K562 (cell line): ENCODE data around the gene SEPTIN12. TPM values are rescaled to one million over a fixed set of nuclear protein-coding genes. Genes with fewer than 3 reads are reported as not detected.
A peak's percentile ranks its signal among the peaks of the same experiment; 100 is the strongest.

ENCODE experiments used
- ATF2 ChIP-seq: sonication (generic); formaldehyde crosslinking; IDR thresholded peaks from 2 replicates; pipeline ENCODE4 v1.8.1; 2022; ENCODE audit warnings: missing genetic modification reagents
- BDP1 ChIP-seq: IDR thresholded peaks from 3 replicates; pipeline ENCODE4 v1.6.1; 2011; ENCODE audit not compliant: insufficient read length, insufficient read depth
- CBFA2T2 ChIP-seq: fragments of 450-650 bp; conservative IDR thresholded peaks from 2 replicates; pipeline ENCODE4 v1.6.1; 2017; ENCODE audit warnings: mild to moderate bottlenecking
- COPS2 ChIP-seq: fragments of 450-650 bp; conservative IDR thresholded peaks from 2 replicates; pipeline ENCODE4 v1.6.1; 2016; ENCODE audit warnings: mild to moderate bottlenecking, moderate library complexity
- FOXP1 ChIP-seq: sonication (generic); formaldehyde crosslinking; IDR thresholded peaks from 2 replicates; pipeline ENCODE4 v1.8.0; 2022; ENCODE audit warnings: mild to moderate bottlenecking, missing genetic modification reagents
- IRF2 ChIP-seq: sonication (generic); formaldehyde crosslinking; IDR thresholded peaks from 2 replicates; pipeline ENCODE4 v1.8.1; 2022; ENCODE audit warnings: mild to moderate bottlenecking, missing genetic modification reagents
- MXI1 ChIP-seq: IDR thresholded peaks from 2 replicates; pipeline ENCODE4 v1.6.1; 2011; ENCODE audit warnings: low read depth, mild to moderate bottlenecking, improper control_type of control experiment, low read length
- PML ChIP-seq: IDR thresholded peaks from 2 replicates; pipeline ENCODE4 v1.6.1; 2012; ENCODE audit warnings: low read length, inconsistent platforms
- PRPF4 ChIP-seq: fragments of 200-400 bp; formaldehyde crosslinking; IDR thresholded peaks from one replicate; pipeline ENCODE4 v1.6.1; 2017; ENCODE audit warnings: low read length, low read depth, mild to moderate bottlenecking; ENCODE audit not compliant: insufficient read depth, poor library complexity, severe bottlenecking
- SIN3B ChIP-seq: fragments of 450-650 bp; IDR thresholded peaks from 2 replicates; pipeline ENCODE4 v1.6.1; 2017; ENCODE audit warnings: low read depth, mild to moderate bottlenecking, moderate library complexity
- SIRT6 ChIP-seq: IDR thresholded peaks from one replicate; pipeline ENCODE4 v1.6.1; 2012; ENCODE audit warnings: low read depth, mild to moderate bottlenecking, control low read depth, inconsistent platforms, low read length, moderate library complexity
- SNIP1 ChIP-seq: fragments of 450-650 bp; IDR thresholded peaks from 2 replicates; pipeline ENCODE4 v1.7.1; 2017; ENCODE audit warnings: low read depth, mild to moderate bottlenecking
- SOX6 ChIP-seq: fragments of 450-650 bp; IDR thresholded peaks from 2 replicates; pipeline ENCODE4 v1.6.1; 2014; ENCODE audit warnings: mild to moderate bottlenecking
- TFE3 ChIP-seq: fragments of 450-650 bp; formaldehyde crosslinking; IDR thresholded peaks from 2 replicates; pipeline ENCODE4 v1.4.0; 2020; ENCODE audit warnings: mild to moderate bottlenecking, mixed read lengths
- USF1 ChIP-seq: sonication (generic); formaldehyde crosslinking; IDR thresholded peaks from 2 replicates; pipeline ENCODE4 v1.9.0; 2022; ENCODE audit warnings: mild to moderate bottlenecking, missing genetic modification reagents
- USF2 ChIP-seq: sonication (generic); formaldehyde crosslinking; IDR thresholded peaks from 2 replicates; pipeline ENCODE4 v1.5.0; 2020; ENCODE audit warnings: missing genetic modification reagents
- YBX1 ChIP-seq: fragments of 450-650 bp; IDR thresholded peaks from 2 replicates; pipeline ENCODE4 v1.7.1; 2016; ENCODE audit warnings: mild to moderate bottlenecking
- ZNF518B ChIP-seq: fragments of 250-450 bp; sonication (Bioruptor Pico); IDR thresholded peaks from 2 replicates; pipeline ENCODE4 v1.5.0; 2021; ENCODE audit warnings: mild to moderate bottlenecking, moderate library complexity
- ZNF740 ChIP-seq, 3 experiments: fragments of 200-800 bp in 1 of 3; sonication (Bioruptor generic) in 1 of 3; sonication (generic) in 1 of 3; formaldehyde crosslinking in 1 of 3; IDR thresholded peaks; 2 replicates each; pipeline versions ENCODE4 v1.6.1 to v1.8.0; 2016 to 2022; ENCODE audit warnings: mild to moderate bottlenecking in 2 of 3, missing compliant biosample characterization in 2 of 3, missing genetic modification characterization in 2 of 3, missing genetic modification reagents in 1 of 3
- ZNF75A ChIP-seq: fragments of 450-650 bp; formaldehyde crosslinking; IDR thresholded peaks from 2 replicates; pipeline ENCODE4 v1.4.0; 2020; ENCODE audit warnings: mild to moderate bottlenecking
- ZNF778 ChIP-seq: fragments of 450-650 bp; formaldehyde crosslinking; IDR thresholded peaks from 2 replicates; pipeline ENCODE4 v1.4.0; 2020; ENCODE audit warnings: mild to moderate bottlenecking, moderate library complexity
- ZNF780A ChIP-seq: fragments of 250-450 bp; sonication (Bioruptor Pico); IDR thresholded peaks from 2 replicates; pipeline ENCODE4 v1.5.0; 2021; ENCODE audit warnings: mild to moderate bottlenecking
- polyA plus RNA-seq, 8 experiments: library from polyadenylated mRNA; depleted of rRNA in 4 of 8; stranded (reverse) in 5 of 8; unstranded in 3 of 8; fragments of >200 nt; fragmentation: Nextera tagmentation in 2 of 8; fragmentation: Illumina TruSeq in 1 of 8; extraction: Ambion mirVana in 2 of 8; extraction: Trizol in 1 of 8; gene quantifications; 2 replicates each; pipeline versions ENCODE4 v1.2.1 to v1.2.3, GENCODE V29; 2011 to 2014; ENCODE audit warnings: inconsistent platforms in 1 of 8, missing spikeins in 1 of 8
- total RNA-seq, 7 experiments: library from RNA; depleted of rRNA in 6 of 7; stranded (reverse); fragments of >200 nt in 6 of 7; fragmentation: Illumina TruSeq in 2 of 7; extraction: Trizol in 2 of 7; gene quantifications; 2 replicates each; pipeline versions ENCODE4 v1.2.1 to v1.2.3, GENCODE V29; 2011 to 2021; ENCODE audit warnings: low replicate concordance in 1 of 7

Gene SEPTIN12
- total and polyA plus RNA-seq, 9 of the 15 experiments (the other 6 are each of a cell fraction or from before 2014, with no cell fraction given) = not detected

- no peak for TF ChIP-seq ZNF740 (CRISPR knock-in tag; IDR thresholded peaks at IDR 0.05)
- no peak for TF ChIP-seq ZNF740 (tag; IDR thresholded peaks at IDR 0.05)
- no peak for TF ChIP-seq PML
- TF ChIP-seq USF2 (CRISPR knock-in tag) = peak; percentile 91
- TF ChIP-seq ATF2 = no peak
- no peak for TF ChIP-seq YBX1
- peak; percentile 91 for TF ChIP-seq USF1 (CRISPR knock-in tag)
- TF ChIP-seq TFE3 (CRISPR knock-in tag) = peak; percentile 32; the same call in 1 of the 2 replicates
- TF ChIP-seq SOX6 = no peak
- TF ChIP-seq COPS2 = no peak
- TF ChIP-seq ZNF780A = no peak
- no peak for TF ChIP-seq ZNF75A (CRISPR knock-in tag)
- TF ChIP-seq BDP1 = no peak
- no peak for TF ChIP-seq MXI1
- TF ChIP-seq SIN3B = no peak
- no peak for TF ChIP-seq ZNF778
- no peak for TF ChIP-seq ZNF518B
- TF ChIP-seq FOXP1 (CRISPR knock-in tag) = no peak
- TF ChIP-seq PRPF4 = no peak
- peak; percentile 52 for TF ChIP-seq CBFA2T2
- no peak for TF ChIP-seq IRF2 (CRISPR knock-in tag)
- no peak for TF ChIP-seq SIRT6
- no peak for TF ChIP-seq SNIP1
Measured at GRCh38 chr16:4745274-4745569, 42.9 kb downstream of the SEPTIN12 start (continued).
